Measurements from ENCODE around the gene MC1R.
"Not testable (repeated sequence)": the region's sequence is repeated elsewhere in the genome, so short reads cannot be mapped to it uniquely, and the experiment has no call there.

MC1R gene

DNA sequence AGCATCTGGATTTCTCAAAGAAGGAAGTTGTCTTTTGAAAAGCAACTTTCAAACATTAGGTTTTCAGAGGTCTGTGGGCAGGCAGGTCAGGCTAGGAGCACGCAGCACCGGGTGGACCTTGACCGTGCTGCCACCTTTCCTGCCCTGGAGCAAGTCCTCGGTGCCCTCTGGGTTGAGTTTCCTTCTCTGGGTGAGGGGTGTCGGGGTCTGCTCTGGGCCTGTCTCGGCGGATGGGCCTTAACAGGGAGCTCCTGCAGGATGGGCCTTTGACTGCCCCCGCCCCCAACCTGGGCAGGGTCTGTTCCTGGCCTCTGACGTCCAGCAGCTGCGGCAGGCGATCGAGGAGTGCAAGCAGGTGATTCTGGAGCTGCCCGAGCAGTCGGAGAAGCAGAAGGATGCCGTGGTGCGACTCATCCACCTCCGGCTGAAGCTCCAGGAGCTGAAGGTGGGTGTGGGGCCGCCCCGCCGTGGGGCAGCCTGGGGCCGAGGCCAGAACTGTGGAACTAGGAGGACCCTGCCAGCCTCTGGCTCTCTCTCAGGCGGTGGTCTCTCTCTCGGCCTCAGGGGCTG lies 38.6 kb downstream of the MC1R start:
- in situ Hi-C loops (cut with HindIII; ENCODE audit: low sequenced_read_pairs) = no loop called here

DNA sequence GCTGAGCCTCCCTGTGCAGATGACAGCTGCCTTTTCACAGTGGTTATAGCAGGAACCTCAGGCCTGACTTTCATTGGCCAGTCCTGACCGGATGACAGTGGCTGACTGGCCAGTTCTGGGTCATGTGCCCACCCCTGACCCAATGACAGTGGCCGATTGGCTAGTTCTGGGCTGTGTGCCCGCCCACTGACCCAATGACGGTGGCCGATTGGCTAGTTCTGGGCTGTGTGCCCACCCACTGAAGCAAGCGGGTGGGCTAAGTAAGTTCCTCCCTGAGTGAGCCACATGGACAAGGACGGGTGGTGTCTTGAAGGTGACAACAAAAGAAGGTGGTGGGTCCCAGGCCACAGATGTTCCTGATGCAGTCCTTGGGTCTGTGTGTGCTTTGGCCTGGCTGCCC lies 39.4 kb downstream of the MC1R start:
- in situ Hi-C loops (cut with HindIII; ENCODE audit: low sequenced_read_pairs) = no loop called here

DNA sequence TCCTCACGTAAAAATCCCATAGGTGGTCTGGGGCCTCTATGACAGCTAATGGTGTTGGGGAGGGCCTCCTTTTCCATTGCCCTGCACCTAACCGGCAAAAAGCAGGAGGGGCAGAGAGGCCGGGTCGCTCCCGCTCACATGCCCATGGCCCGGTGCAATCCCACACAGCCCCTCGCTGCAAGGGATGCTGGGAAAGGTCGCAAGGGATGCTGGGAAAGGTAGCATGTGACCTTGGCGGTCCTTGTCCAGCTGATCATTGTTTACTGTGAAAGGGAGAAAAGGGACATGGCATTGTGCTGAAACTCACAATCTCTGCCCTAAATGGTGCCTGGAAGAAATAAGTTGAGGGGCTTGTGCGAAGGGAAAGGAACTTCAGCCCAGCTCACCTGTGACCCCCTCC lies 39.9 kb downstream of the MC1R start:
- in situ Hi-C loops (cut with HindIII; ENCODE audit: low sequenced_read_pairs) = no loop called here

DNA sequence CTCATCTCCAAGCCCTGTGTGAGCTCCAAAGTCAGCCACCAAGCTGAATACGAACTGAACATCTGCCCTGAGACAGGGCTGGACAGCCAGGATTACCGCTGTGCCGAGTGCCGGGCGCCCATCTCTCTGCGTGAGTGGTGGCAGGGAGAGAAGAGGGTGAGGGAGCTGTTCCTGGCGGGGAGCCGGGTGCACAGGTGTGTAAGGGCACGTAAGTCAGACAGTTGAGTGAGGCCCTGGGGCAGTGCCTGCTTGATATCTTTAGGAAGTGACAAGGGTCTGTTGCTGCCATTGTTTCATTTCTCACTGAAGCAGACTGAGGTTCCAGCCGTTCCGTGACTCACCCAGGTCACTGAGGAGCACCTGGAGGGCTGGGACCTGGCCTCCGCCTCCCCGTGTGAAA lies 42.3 kb downstream of the MC1R start:
- in situ Hi-C loops (cut with HindIII; ENCODE audit: low sequenced_read_pairs) = no loop called here

DNA sequence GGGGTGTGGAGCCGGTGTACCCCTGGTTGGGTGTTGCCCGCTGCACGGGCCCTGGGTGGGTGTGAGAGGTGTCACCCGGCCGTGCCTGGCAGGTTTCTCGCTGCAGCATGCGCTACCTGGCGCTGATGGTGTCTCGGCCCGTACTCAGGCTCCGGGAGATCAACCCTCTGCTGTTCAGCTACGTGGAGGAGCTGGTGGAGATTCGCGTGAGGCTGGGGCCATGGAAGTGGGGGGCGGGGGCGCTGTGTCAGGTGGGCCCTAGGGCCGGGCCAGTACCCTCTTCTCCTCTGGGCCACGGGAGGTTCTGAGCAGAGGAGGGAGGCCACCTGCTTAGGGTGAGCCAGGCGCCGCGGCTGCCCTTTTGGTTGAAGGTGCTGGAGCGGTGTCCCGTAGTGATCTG lies 43.3 kb downstream of the MC1R start:
- in situ Hi-C loops (cut with HindIII; ENCODE audit: low sequenced_read_pairs) = no loop called here

DNA sequence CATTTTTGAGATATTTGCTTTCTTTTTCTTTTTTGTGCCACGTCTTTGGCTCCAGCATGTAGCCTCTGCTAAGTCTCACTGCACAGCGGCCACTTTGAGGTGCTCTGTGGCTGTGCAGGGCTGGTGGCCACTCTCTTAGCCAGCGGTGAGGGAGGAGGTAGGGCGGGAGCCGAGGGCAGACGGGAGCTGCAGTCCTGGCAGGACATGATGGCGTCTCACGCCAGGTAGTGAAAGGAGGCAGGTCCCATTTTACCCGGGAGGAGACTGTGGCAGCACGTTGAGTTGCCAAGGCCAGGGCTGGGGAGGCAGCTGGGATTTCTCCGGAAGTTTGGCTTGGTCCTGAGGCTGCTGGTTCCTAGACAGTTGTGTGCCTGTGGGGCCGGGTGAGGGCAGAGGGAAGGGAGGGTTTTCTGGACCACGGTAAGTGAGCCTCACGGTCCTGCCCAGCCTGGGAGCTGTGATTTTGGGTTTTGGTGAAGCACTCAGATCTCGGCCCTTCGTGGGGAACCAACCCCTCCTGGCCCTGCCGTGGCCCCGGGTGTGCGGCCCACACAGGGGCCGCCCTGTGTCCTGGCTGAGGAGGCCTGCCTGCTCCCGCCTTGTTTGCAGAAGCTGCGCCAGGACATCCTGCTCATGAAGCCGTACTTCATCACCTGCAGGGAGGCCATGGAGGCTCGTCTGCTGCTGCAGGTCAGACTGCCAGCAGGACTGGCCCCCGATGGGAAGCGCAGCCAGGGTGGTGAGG lies 44.3 kb downstream of the MC1R start:
- in situ Hi-C loops (cut with HindIII; ENCODE audit: low sequenced_read_pairs) = no loop called here

DNA sequence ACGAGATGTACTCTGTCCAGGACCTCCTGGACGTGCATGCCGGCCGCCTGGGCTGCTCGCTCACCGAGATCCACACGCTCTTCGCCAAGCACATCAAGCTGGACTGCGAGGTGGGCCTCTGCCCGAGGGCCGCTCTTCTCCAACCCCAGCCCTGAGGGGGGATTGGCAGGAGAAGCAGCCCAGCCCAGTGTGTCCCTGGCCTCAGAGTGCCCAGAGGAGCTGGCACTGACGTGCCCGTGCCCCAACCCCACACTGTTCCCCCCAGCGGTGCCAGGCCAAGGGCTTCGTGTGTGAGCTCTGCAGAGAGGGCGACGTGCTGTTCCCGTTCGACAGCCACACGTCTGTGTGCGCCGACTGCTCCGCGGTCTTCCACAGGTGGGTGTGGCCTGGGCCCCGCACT lies 45.5 kb downstream of the MC1R start:
- in situ Hi-C loops (cut with HindIII; ENCODE audit: low sequenced_read_pairs) = no loop called here

DNA sequence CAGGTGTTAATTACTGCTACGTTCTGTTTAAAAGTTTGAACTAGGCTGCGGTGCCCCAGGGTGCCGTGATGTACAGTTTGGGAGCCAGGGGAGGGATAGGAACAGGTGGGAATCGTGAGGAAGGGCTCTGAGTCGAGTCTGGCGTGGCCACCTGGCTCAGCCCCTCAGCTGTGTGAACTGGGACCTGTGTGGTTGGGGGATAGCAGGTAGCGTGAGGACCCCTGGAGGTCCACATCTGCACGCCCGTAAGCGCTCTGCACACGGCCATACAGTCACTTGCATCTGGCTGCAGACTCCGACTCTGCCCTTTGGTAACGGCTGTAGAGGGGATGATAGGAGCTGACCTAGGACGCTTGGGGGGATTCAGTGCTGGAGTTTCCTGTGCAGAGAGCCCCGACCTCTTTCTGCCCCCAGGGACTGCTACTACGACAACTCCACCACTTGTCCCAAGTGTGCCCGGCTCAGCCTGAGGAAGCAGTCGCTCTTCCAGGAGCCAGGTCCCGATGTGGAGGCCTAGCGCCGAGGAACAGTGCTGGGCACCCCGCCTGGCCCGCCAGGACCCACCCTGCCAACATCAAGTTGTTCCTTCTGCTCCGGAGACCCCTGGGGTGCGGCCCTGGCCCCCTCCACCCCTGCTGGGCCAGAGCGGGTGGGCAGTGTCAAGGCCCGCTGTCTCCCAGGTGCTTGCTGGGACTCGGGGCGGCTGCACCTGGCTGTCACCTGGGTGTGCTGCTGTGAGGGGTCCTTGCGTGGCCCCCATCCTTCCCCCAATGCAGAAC lies 47.0 kb downstream of the MC1R start:
- in situ Hi-C loops (cut with HindIII; ENCODE audit: low sequenced_read_pairs) = no loop called here

DNA sequence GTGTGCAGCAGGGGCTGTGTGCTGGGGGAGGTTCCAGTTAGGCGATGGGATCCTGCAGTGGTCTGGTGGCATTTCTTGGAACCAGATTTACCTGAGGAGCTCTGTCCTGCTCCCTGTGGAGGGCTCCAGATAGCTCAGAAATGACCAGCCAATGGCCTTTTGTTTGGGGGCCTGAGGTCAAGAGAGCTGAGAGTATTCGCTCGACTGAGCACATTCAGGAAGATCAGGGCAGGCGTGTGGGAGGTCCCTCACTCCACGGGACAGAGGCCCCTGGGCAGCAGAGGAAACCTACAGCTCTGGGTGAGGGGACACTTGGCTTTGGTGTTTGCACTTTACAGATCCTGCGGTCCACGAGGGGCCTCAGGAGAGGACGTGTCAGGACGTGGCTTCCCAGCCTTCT lies 48.1 kb downstream of the MC1R start:
- in situ Hi-C loops (cut with HindIII; ENCODE audit: low sequenced_read_pairs) = no loop called here

DNA sequence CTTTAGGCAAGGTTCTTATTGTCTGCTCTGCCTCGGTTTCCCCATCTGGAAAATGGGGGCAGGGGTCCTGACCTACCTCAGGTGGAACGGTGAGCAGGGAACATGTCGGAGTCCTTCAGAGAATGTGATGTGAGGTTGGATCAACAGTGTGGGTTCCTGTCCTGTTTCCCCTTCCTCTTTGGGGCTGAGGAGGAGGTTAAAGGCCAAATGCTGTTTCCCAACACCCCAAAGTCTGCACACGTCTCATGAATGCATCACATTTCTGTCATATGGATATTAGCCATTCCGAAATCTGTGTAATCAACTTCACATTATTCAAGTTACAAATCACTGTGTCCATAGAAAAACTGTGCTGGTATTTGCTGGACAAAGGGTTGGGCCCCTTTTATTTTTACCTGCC lies 48.8 kb downstream of the MC1R start:
- in situ Hi-C loops (cut with HindIII; ENCODE audit: low sequenced_read_pairs) = not testable (repeated sequence)

DNA sequence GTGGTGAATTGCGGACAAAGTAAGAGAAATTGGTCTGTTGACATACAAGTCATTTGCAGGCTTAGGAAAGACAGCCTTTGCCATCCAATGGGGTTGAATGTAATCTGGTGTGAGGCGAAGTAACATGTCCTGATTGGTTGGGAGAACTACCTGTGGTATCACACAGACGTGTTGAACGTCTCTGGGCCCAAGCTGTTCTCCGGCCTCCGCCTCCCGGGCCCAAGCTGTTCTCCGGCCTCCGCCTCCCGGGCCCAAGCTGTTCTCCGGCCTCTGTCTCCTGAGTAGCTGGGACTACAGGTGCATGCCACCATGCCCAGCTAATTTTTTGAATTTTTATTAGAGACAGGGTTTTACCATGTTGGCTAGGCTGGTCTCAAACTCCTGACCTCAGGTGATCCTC lies 49.4 kb downstream of the MC1R start:
- in situ Hi-C loops (cut with HindIII; ENCODE audit: low sequenced_read_pairs) = not testable (repeated sequence)

DNA sequence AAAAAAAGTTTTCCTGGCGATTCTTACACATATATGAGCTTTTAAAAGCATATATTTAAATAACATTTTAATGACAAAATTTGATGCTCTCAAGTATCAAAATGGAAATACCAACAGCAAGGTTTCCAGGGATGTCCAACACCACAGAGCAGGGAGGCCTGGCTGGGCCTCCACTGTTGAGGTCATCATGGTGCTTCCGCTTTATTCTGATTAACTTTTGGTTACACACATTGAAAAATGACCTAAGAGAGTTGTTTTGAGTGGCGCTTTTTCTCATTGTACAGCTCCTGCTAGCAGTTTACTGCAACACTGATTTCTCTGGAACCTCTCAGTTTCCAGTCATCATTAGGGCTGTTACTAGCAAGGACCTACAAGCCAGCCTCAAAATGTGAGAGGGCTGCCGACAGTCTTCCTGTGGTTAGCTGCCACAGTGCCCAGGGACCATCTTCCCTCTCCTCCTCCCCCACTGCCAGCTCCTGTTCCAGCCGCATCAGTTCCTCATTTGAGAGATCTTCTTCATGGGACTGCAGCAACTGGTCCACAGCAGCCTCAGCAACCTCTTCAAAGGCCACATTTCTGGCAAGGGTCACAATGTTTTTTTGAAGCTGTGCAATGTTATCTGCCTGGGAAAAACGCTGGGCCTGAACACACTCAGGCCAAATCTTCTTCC lies 51.2 kb downstream of the MC1R start:
- in situ Hi-C loops (cut with HindIII; ENCODE audit: low sequenced_read_pairs) = no loop called here

All from endothelial cell of hepatic sinusoid (primary cell).